Sigmoid colon (tissue), 4 donors: ENCODE data around the gene OAS2.

ENCODE experiments used
- POLR2A ChIP-seq, 2 donors: fragments of 450-650 bp; IDR thresholded peaks; one replicate each; pipeline ENCODE4 v1.6.1; 2016; ENCODE audit warnings: antibody characterized with exemption in 2 of 2, mild to moderate bottlenecking in 2 of 2, moderate library complexity in 2 of 2
- POLR2AphosphoS5 ChIP-seq, 4 donors: sonication (generic); formaldehyde crosslinking; IDR thresholded peaks; one replicate each; pipeline ENCODE4 v1.6.1; 2017; ENCODE audit warnings: antibody characterized with exemption in 4 of 4

DNA sequence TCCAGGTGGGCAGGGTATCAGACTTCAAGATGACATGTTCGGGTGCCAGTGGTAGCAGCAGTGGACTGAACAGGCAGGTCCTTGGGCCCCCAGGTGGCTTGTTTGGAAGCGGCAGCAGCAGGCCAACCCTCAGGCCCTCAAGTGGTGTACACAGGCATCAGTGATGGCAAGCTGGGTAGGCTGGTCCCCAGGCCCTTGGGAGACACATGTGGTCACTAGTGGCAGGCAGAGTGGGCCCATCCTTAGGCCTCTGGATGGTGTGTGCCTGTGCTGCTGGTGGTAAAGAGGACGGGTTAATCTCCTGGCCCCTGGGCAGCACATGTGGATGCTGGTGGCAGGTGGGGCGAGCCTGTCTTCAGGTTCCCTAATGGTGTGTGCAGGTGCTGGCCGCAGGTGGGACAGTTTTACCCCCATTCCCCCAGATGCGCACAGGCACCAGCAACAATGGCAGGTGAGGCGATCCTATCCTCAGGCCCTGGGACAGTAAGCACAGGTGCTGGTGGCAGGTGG, 8.0 kb downstream of the OAS2 start:
- TF ChIP-seq POLR2AphosphoS5 (IDR thresholded peaks at IDR 0.05) (no peak), POLR2A (IDR thresholded peaks at IDR 0.05) (no peak)
